Inflammatory macrophage treated with lipopolysaccharide for 1 hour (primary cell): ENCODE data around the gene SMIM36.
"Not testable (repeated sequence)": the region's sequence is repeated elsewhere in the genome, so short reads cannot be mapped to it uniquely, and the experiment has no call there.

Experiments used
- DNase-seq, 2 donors: peaks; one replicate each; pipeline ENCODE4 v3.0.0-alpha.2; 2020 to 2022

Gene SMIM36

GRCh38 chr17:55510986-55511721 is at the start of gene SMIM36:
Gene SMIM36, minus strand, starts transcription at chr17:55511452.
- DNase-seq, result no peak

GRCh38 chr17:55555772-55556171 is 44.5 kb upstream of the SMIM36 start:
- no peak for DNase-seq

- DNase-seq, result no peak
Measured at GRCh38 chr17:55549140-55549539, 37.9 kb upstream of the SMIM36 start.

DNA sequence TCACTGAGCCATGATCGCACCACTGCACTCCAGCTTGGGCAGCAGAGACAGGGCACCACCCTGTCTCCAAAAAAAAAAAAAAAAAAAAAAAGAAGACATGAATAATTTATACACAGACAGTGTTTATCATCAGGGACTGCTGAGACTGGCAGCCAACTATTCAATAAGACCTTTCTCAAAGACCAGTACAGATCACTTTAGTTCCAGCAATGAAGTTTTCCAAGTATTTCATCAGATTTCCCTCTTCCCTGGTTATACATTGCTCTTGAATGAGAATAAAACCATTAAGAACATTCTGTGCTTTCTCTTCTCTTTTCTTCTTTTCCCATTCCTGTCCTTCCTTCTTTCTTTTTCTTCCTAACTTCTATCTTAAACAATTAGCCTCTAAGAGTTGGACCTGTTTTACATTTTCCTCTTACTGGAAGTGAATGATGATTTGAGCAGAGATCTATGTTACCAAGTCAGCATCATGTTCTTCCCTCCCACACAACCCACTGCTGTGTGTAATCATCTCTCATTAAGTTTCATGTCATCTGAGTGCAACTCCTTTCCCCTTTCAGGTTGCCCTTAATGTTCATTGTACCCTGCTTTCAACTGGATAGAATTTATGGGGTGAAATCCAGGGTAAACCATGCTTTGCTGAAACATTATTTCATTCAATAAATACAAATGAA is 35.9 kb upstream of the SMIM36 start:
- peak; percentile 62 to 73 for DNase-seq

DNA sequence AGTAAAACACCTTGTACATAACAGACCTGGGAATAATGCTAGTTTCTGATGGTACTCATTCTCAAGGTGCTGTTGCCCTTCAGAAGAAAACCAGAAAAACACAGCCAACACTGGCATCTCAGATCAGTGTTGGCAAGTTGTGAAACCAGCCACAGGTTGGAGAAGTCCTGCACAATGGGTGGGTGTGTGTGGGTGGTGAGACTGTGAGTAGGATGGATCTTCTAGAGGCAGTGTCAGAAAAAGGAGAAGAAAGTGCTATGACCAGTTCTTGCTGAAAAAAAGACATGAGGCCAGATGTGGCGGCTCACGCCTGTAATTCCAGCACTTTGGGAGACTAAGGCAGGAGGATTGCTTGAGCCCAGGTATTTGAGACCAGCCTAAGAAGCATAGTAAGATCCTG is 35.2 kb upstream of the SMIM36 start:
- DNase-seq, result peak; percentile 77 to 85

GRCh38 chr17:55545806-55546205 is 34.6 kb upstream of the SMIM36 start:
- peak; percentile 44 to 90 for DNase-seq

- no peak for DNase-seq
Measured at GRCh38 chr17:55543709-55544108, 32.5 kb upstream of the SMIM36 start.

DNA sequence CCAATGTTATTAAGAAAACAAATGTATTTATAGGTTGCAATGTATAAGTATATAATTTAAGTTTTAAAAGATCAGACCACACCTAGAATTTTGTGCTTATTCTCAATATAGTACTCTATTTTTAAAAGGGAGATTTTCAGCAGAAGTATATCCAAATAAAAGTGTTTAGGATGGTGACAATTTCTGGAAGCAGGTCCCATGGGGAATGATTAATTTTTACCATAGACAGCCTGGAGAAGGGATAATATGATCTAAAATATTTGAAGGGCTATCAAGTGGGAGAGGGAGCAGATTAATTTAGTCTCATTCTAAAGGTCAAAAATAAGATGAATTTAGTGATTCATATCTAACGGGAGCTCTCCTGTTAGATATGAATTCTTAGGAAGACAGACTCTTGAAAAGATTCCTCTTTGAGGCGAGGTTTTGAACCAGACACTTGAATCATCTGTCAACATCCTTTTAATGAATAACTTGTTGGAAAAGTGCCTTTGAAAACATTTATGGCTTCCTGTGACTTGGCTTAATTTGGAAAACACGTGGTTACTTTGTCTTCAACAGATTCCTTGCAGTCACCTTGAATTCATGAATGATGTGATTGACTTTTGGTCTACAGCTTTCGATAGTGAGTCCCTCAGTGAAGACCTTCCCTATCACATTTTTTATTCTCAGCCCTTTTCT is 29.3 kb upstream of the SMIM36 start:
- DNase-seq, result no peak

DNA sequence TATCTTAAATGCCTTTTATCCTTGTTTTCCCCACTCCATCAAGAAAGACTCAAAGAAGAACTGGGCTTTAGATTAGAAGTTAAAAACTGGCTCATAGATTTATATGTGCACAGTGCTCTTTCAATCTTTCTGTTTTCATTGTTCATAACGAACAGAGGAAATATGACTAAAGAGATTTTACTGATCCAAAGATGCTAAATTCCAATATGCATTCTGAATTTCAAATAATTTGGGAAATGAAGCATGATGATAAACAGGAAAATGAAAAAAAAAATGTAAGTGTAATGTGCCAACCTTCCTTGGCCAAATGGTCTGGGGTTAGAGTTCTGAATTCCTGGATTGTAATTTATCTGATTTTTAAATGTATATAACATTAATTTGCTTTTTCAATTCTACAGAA is 25.0 kb upstream of the SMIM36 start:
- DNase-seq, result no peak

GRCh38 chr17:55533608-55534007 is 22.4 kb upstream of the SMIM36 start:
- DNase-seq, result no peak

DNA sequence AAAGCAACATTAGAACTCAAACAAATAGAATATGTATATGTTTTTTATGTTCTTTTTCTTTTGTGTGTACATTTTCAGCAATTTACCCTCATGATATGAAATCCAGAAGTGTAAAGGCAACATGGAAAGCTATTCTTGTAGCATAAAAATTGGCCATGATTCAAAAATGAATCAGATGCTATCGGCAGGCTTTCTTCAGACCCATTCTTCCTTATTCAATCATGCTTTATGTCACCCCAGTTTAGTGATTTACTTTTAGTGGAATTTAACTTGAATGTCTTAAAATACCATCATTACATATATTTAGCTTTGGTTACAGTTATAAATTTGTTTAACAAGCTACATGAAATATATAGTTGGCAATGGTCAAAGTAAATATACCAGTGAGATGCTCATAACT is 21.4 kb upstream of the SMIM36 start:
- no peak for DNase-seq

DNA sequence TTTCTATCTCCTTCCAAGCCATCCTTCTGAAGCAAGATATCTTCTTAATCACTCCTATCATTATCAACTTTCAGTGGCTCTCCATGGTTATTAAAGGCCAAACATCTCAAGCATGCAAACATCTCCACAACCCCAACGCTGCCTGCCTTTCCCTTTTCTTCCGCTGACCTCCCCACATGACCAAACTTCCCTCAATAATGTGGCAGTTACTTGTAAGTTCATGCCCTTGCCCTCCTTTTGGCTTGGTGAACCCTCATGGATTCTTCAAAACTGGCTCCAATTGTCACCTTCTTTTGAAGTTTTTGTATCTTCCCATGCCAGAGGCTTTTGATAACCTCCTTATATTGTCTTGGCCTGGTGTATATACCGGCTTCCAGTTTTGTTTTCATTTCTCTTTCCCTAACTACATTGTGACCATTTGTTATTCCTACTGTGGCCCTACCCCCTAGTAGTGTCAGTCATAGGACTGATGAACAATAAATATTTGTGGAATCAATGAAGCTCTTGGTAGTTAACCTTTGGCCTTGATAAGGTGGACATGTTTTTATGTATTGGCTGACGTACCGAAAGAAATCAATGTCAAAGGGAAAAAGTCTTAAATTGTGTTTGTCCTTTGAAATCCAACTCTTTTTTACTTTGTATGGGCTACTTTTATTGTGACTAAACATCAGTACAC is 19.9 kb upstream of the SMIM36 start:
- no peak for DNase-seq

GRCh38 chr17:55530064-55530463 is 18.8 kb upstream of the SMIM36 start:
- no peak for DNase-seq

GRCh38 chr17:55527540-55528118 is 16.4 kb upstream of the SMIM36 start:
- peak; percentile 42 to 62 for DNase-seq

- no peak for DNase-seq
Measured at GRCh38 chr17:55524440-55525220, 13.4 kb upstream of the SMIM36 start.

GRCh38 chr17:55523032-55523431 is 11.8 kb upstream of the SMIM36 start:
- not testable (repeated sequence) for DNase-seq

GRCh38 chr17:55521186-55521585 is 9.9 kb upstream of the SMIM36 start:
- DNase-seq, result peak; percentile 72 to 78

DNA sequence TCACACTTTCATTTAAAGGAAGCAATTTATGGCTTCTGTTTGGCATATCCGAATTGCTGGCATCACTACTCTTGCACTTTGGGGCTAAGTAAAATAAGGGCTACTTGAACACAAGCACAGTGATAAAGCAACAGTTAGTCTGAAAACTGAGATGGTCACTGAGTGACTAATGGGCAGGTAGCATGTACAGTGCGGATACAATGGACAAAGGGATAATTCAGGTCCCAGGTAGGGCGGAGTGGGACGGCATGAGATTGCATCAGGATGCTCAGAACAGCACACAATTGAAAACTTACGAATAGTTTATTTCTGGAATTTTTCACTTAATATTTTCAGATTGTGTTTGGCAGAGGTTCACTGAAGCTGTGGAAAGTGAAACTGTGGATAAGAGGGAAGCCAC is 9.2 kb upstream of the SMIM36 start:
- no peak for DNase-seq

DNA sequence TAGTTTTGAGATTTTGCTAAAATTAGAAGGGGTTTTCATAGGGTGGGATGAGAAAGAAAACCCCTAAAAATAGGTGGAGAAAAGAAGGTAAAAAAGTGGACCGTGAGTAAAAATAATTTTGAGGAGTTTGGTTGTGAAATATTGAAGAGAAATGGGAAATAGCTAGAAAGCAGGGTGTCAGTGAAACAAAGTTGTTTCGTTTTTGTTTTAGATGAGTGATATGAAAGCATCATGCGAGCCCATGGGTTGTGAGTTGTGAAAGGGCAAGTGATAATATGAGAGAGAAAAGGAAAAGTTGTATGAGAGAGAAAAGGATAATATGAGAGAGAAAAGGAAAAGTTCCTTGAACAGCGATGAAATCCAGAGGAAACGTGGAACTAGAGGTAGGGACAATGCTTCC is 7.3 kb upstream of the SMIM36 start:
- peak in 1 of 2 donors; percentile 57 for DNase-seq

DNA sequence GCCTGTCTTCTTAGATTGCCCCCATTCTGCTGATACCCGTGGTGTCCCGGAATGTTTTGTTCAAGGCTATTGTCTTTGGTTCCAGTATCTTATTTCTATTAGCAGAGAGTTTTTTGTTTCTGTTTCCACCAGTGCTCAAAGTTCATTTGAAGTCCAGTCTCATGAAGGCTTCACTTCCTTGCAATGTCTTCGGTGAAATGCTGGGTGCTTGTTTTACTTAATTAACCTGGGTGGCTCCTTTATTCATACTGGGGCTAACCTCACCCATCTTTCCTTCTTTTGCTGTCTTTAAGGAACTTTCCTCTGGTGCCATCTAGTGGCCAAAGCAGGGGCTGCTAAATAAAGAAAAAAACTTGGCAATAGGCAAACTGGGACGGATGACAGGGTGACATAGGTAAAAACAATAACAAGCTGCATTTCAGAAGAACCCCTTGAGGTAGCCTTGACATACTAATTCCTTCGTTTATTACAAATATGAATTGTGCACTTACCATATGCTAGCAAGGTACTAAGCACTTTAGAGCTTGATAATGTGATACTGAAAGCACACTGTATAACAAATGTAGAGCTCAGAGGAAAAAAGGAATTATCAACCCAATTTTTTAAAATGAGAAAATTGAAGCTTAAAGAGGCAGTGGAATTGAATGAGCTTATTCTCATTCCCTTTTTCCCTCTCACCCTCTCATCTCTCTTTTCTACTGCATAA is 2.8 kb upstream of the SMIM36 start:
- DNase-seq, result peak; percentile 51 to 96

- not testable (repeated sequence) for DNase-seq
Measured at GRCh38 chr17:55507669-55508068, 3.6 kb downstream of the SMIM36 start.
